NK-92 (cell line): ENCODE measurements around the gene AEN.

Experiments
- DNase-seq: peaks from one replicate; lab custom pipeline; 2025; ENCODE audit not compliant: unreplicated experiment; lab: John Stamatoyannopoulos, UW

Gene AEN

GRCh38 chr15:88620995-88621772 lies at the start of gene AEN:
AEN (plus strand) TSS chr15:88621340; CDS start chr15:88626210, 4,870 bp downstream.
- DNase-seq, result peak; percentile 70

DNA sequence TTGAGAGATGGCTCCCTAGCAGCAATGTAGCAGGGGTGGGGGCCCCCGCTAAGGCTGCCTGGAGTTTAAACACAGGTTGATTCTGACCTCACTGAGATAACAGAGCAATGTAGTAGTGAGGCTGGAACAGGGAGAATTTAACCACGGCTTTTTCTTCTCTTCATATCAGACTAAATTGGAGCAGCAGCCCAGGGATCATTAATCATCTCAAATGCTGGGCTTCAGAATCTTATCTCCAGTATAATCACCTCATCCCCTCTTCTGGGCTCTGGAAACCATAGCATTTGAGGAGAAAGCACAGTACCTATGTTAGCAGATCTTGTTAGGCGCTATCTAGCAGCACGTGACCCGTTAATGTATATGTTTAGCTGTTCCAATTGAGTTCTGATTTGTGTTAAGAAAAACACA lies 49.3 kb upstream of the AEN start:
- DNase-seq, result no peak

GRCh38 chr15:88574077-88574476 lies 47.1 kb upstream of the AEN start:
- no peak for DNase-seq

GRCh38 chr15:88574655-88575054 lies 46.5 kb upstream of the AEN start:
- no peak for DNase-seq

- DNase-seq, result no peak
Observed at GRCh38 chr15:88579322-88579721, 41.8 kb upstream of the AEN start.

DNA sequence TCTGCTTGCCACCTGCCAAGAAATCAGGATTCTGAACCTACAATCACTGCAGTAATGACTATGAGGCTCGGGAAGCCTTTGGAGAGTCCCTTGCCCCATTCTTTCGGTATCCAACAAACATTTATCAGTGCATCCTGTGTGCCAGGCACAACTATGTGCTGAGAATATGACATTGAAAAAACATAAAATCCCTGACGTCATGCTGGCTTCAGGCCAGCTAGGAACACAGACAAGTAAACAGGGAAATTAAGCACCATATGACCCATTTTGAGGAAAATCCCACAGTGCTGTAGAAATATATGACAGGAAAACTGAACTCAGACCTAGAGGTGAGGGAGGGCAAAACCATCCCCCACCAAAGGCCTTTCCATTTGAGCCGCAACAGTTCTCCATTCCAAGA lies 40.6 kb upstream of the AEN start:
- no peak for DNase-seq

DNA sequence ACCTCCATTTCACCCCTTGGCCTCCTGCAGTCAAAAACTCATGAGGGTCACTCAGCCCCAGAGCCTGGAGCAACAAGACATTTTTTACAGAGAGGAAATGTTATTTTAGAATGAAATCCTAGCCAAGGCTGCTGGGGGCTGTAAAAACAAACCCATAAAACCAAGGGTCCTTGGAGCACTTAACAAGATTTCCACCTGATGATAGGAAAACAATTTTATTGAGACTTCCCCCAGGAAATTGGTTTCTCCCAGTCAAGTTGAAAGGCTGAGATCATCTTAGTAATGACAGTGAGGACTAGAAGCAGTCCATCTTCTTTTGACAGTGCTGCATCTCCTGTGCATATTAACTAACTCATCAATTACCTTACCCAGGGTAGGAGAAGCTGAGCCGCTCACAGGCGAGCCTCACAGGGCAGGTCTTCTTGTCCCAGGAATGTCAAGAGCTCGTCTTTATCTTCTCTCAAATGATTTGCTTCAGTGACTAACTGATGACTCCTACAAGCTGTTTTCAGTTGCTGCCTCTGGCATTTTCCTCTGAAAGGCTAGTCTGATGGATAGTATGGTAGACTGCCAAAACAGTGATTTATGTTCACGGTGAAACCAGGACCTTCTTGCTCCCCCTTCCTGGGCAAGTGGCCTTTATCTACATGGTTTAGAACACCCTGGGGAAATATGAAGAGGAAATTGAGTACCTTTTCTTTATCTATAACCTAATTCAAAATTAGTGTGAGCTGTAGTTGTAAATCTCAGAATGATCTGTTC lies 34.6 kb upstream of the AEN start:
- no peak for DNase-seq

DNA sequence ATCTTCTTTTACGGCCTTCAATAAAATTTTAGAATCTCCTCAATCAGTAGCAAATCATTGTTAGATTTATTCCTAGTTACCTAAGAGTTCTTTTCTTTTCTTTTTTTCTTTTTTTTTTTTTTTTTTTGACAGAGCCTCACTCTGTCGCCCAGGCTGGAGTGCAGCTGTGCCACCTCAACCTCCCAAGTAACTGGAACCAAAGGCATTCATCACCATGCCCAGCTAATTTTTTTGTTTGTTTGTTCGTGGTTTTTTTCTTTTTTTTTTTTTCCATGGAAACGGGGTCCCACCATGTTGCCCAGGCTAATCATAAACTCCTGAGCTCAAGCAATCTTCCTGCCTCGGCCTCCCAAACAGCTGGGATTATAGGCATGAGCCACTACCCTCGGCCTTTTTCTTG lies 30.4 kb upstream of the AEN start:
- no peak for DNase-seq

DNA sequence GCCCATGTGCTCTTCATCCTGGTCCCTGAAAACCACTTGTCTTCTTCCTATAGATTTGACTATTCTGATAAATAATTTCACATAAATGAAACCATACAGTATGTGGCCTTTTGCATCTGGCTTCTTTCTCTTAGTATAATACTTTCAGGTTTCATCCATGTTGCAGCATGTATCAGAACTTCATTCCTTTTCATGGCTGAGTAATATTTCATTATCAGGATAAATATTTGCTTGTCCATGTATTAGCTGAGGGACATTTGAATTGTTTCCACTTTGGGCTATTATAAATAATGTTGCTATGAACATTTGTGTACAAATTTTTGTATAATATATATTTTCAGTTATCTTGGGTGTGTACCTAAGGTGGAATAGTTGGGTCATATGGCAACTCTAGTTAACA lies 29.8 kb upstream of the AEN start:
- no peak for DNase-seq

GRCh38 chr15:88603885-88604284 lies 17.3 kb upstream of the AEN start:
- no peak for DNase-seq

DNA sequence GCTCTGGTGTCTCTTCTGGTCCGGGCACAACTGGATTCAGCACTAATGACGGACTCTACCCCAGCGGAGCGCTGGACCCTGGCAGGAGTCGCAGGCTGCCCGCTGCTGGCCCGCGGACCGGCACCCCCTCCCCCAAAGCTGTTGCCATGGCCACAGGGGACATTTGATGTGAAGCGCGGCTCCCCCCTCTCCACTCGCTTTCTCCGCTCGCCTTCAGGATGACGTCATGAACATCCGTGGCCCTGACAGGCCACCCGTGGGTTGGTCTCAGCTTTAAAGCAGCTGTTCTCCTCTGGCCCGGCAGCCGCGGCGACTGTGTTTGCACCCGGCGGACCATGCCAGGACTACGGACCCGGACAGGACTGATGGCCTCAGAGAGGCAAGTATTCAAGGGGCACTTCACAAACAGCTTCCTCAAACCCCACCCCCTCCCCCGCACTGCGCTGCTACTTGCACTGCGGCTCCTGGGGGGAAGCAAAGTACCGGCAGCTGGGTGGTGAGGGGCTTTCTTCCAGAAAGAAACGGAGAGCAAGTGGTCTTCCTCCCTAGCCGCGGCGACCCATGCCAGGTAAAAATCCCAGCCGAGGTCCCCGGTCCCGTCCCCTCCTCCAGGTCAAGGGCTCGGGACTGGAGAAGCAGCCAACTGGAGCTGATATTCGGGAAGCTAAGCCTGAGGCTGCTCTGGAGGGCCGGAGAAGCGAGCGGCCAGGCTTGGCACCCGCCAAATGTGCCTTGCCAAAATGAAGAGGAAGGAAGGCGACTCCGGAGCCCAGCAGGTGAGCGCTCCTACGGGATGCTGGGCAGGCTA lies 16.6 kb upstream of the AEN start:
- DNase-seq, result no peak

DNA sequence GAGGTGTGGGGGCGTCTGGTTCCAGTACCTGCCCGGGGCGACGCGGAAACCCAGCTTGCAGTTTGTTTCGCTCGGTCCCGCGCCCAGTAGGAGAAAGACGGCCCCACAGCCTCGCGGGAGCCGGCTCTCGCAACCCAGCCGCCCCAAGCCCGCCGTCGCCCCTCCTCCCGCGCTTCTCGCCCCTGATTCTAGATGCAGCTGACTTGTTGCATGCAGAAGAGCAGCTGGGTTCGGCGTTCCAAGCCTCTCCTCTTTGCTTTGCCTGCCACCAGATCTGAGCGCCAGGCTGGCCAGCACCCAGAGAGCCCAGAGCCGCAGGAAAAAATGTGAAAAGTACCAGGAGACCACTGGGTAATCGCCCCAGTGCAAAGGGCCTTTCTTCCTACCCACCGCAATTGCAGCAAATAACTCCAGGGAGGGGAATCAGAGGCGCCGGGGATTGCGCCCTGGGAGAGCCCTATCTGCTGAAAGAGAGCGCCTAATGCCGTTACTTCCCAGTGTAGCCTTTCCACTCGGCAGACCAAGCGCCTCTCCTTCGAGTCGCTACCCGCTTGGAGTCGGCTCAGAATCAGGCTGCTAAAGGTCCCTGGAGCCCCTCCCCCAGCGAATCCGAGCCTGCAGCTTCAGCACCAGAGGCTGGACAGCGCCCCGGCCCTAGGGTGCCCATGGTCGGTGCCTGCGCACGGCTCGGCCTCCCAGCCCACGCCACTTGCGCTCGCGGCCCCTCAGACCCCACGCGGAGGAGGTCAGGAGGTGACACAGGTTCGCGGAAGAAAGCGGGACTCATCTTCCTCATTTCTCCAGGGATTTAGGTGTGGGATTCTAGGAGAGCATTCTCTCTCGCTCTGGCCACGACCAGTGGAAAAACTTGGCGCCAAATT lies 15.7 kb upstream of the AEN start:
- no peak for DNase-seq

DNA sequence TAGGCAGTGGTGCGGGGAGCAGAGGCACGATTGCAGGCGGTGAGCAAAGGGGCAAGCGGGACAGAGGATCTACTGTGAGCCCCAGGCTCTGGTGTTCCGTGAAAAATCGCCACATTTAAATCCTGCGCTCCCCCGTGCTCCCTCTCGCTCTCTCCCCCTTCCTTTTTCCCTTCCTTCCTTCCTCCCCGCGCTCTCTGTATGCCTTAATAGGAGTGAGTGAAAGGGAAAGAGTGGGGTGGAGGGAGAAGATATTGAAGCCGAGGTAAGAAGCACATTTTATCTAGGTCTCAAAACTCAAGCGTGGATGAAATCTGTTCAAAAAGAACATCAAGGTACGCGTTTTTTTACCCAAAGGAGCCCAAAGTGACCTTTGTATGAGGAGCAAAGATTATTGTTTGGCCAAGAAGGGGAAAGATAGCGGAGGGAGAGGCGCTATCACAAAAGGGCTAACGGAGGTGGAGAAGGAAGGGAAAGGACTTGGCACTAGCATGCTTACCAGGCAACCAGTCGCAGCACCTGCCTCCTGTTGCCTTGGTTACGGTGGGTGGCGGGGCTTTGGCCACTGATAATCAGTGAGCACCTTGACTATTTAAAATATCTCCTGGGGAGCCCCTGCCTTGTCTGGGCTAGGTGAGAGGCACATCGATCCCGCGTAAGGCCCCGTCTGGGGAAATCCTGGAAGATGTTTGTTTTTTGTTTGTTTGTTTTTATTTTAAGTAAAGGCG lies 14.9 kb upstream of the AEN start:
- no peak for DNase-seq

DNA sequence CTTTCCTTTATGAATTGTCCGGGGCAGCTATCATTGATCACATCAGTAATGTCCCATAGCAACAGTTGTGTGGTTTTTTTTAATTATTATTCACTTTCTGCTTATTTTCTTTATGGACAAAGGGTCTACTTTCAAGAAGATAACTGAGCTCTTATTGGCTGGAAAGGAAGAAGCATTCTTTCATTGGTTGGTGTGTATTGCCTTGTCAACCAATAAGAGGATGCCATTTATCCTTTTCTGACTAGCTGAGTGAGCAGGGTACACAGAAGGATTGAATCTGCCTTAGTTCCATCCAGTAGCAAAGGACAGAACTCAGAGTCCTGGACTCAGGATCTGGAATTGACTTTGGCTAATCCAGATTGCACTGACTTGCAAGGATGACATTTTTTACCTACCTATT lies 13.2 kb upstream of the AEN start:
- no peak for DNase-seq

GRCh38 chr15:88608607-88609181 lies 12.4 kb upstream of the AEN start:
- DNase-seq, result no peak

DNA sequence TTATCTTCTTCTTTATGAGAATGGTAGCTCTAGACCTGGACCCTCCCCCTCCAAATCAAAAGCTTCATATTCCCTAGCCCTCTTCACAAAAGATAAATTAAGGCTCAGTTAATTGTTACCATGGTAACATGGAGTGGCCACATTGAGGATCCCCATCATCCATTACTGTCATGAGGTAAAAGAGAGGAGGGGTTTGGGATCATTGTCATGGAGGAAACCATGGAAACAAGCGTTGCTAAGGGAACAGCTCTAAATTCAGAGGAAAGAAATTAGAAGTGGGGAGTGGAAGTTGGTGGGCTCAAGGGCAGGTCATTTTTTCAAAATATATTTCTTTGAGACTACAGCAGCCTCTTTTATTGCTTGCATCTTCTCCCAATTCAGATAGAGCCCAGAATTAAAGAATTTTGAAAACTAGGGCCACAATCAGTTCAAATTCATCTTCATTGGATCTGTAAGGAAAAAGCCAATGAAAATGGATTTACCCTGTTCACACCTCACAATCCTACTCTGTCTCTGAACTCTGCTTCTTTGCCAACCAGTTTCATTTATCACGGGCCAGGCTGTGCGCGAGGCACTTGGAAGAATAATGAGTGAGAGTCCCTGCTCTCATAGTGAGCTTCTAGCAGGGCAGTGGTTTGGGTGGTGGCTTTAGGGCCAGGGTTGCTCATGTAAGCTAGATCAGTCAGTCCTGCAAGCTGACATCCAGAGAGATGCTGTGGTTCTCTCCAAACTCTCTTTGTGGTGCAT lies 11.6 kb upstream of the AEN start:
- no peak for DNase-seq

DNA sequence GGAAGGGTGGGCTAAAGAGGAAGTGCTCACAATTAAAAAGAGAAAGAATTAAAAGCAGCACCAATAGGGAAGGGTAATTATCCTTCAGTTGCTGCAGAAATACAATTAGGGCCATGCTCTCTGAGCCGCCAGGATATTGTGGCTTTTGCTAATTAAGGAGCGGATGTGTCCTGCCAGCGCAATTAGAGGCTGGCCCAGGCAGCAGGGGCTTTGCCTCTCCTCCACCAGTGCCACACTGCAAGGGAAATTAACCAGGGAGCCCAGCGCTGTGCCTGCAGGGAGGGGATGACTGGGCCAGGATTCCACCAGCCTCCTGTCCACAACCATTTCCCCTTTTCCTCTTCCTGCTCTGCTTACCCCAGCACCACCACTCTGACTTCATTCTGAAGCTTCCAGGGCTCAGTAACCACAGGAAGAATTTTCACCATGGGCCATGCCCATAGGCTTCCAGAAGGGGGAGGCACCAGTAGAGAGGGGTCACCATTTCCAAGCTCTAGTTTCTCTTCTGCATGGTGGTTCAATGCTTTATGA lies 10.4 kb upstream of the AEN start:
- DNase-seq, result no peak

GRCh38 chr15:88612186-88612796 lies 8.8 kb upstream of the AEN start:
- no peak for DNase-seq
